Lung (tissue), 12 donors: Measurements from ENCODE around the gene AREG. TPM values are rescaled to one million over a fixed set of nuclear protein-coding genes. Genes with fewer than 3 reads are reported as not detected.

Experiments used
- ATAC-seq: fragments of 200-7000 bp; cut with Tn5 transposase; one replicate; pipeline ENCODE4 v1.9.1; 2020; ENCODE audit warnings: moderate number of reproducible peaks; ENCODE audit not compliant: insufficient read depth, low FRiP score
- DNase-seq, 3 donors: peaks; one replicate each; pipeline ENCODE4 v3.0.0-alpha.2; 2013 to 2017
- H3K27ac ChIP-seq, 2 donors: one replicate each; pipeline ENCODE4 v1.5.1; 2013; ENCODE audit warnings: mild to moderate bottlenecking in 2 of 2, moderate library complexity in 2 of 2, control low read depth in 1 of 2, inconsistent platforms in 1 of 2, low read depth in 1 of 2, low read length in 1 of 2
- H3K27me3 ChIP-seq, 3 donors: one replicate each; pipeline ENCODE4 v1.5.1; 2013; ENCODE audit warnings: low read length in 2 of 3; ENCODE audit not compliant: control insufficient read depth in 3 of 3, insufficient read depth in 3 of 3
- H3K36me3 ChIP-seq, 4 donors: one replicate each; pipeline ENCODE4 v1.5.1; 2013; ENCODE audit warnings: low read length in 4 of 4, mild to moderate bottlenecking in 1 of 4, moderate library complexity in 1 of 4; ENCODE audit not compliant: control insufficient read depth in 4 of 4, insufficient read depth in 4 of 4
- H3K4me1 ChIP-seq, 5 donors: one replicate each; pipeline ENCODE4 v1.5.1; 2013; ENCODE audit warnings: low read length in 5 of 5, mild to moderate bottlenecking in 2 of 5, moderate library complexity in 1 of 5; ENCODE audit not compliant: control insufficient read depth in 5 of 5, insufficient read depth in 5 of 5
- H3K4me3 ChIP-seq: one replicate; pipeline ENCODE4 v1.5.1; 2013; ENCODE audit warnings: mild to moderate bottlenecking, control low read depth, moderate library complexity
- H3K9ac ChIP-seq, 2 donors: one replicate each; pipeline ENCODE4 v1.5.1; 2013; ENCODE audit warnings: low read length in 2 of 2, control low read depth in 1 of 2; ENCODE audit not compliant: insufficient read depth in 1 of 2
- H3K9me3 ChIP-seq, 4 donors: one replicate each; pipeline ENCODE4 v1.5.1; 2013; ENCODE audit warnings: low read length in 3 of 4, mild to moderate bottlenecking in 1 of 4, moderate library complexity in 1 of 4; ENCODE audit not compliant: control insufficient read depth in 4 of 4, insufficient read depth in 3 of 4
- CTCF ChIP-seq: IDR thresholded peaks from 2 replicates; pipeline ENCODE4 v1.5.1; 2012; ENCODE audit warnings: mild to moderate bottlenecking; ENCODE audit errors: control extremely low read depth, extremely low read depth
- whole genome bisulfite sequencing, 2 donors: extraction: QIAGEN DNeasy Blood & Tissue Kit; methylation state at CpG; one replicate each; pipeline ENCODE4 v1.1.7; 2013; 5-methylcytosine and 5-hydroxymethylcytosine counted together
- polyA plus RNA-seq, 2 donors: library from polyadenylated mRNA; stranded (reverse); fragments of 200-250 nt; gene quantifications; one replicate each; pipeline ENCODE4 v1.2.1, GENCODE V29; 2013
- total RNA-seq, 2 donors: library from RNA; depleted of rRNA in 1 of 2; stranded (reverse); fragments of >200 nt in 1 of 2; gene quantifications; one replicate each; pipeline ENCODE4 v1.2.1, GENCODE V29; 2014 to 2021
- donor health status: control.
- donor health status: control.
- donor health status: Bipolar disorder and iron deficiency.
- donor health status: healthy.
- donor health status: DM: yes; HTN: yes; CAD: no.

Gene AREG
- total and polyA plus RNA-seq, 4 donors = 3.3 to 44.0 (median 13.6) TPM

- Histone ChIP-seq H3K4me3 (no peak overlapping the region), H3K9me3 (no peaks in the 10 kb centered on the region), H3K27ac (no peak overlapping the region), H3K36me3 (no peaks in the 10 kb centered on the region), H3K27me3 (peaks cover 0 to 9% (median 4%) of the 10 kb centered on the region in 3 donors), H3K4me1 (peaks cover 0 to 5% (median 2%) of the 10 kb centered on the region in 5 donors), H3K9ac (no peak overlapping the region)
- WGBS, 2 donors = 94 to 99% methylated on average over 4 of the region's 4 CpGs
- TF ChIP-seq CTCF = no peak
- DNase-seq = no peak
- no peak for ATAC-seq
Observed at GRCh38 chr4:74450298-74450683, 5.4 kb downstream of the AREG start.

- Histone ChIP-seq H3K4me3 (no peak overlapping the region), H3K27ac (no peak overlapping the region), H3K27me3 (peaks cover 0 to 5% (median 3%) of the 10 kb centered on the region in 3 donors), H3K9me3 (no peaks in the 10 kb centered on the region), H3K9ac (no peak overlapping the region), H3K4me1 (peaks cover 0 to 3% (median 0%) of the 10 kb centered on the region in 5 donors), H3K36me3 (no peaks in the 10 kb centered on the region)
- DNase-seq (no peak), ATAC-seq (peak; percentile 6)
- TF ChIP-seq CTCF = no peak
- WGBS, 2 donors = 12 to 26% methylated on average over 1 of the region's 1 CpG
Observed at GRCh38 chr4:74451214-74451661, 6.3 kb downstream of the AREG start.

DNA sequence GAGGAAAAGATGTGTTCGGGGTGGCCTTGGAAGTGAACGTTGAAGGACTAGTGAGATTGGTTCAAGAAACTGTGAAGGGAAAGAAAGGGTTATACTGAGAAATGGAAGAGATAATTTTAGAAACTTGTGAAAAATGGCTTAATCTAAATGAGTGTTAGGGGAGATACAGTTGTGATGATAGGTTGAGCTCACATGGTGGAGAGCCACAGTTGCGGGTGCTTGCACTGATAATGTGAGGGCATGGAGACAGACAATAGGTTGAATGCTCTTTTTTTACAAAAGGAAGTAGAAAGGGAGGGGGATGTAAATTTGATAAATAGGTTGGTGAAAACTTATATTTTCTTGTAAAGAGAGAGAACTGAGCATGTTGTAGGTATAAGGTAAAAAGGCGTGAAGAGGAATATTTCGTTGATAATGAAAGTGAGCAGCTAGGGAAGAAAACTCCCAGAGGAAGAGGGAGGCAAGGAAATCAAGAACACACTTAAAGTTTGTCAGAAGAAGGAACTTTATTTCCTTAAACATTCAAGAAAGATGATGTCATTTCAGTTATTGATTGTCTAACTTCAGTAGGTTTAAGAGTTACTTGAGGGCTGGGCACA lies 8.2 kb downstream of the AREG start:
- Histone ChIP-seq H3K9ac (no peak overlapping the region), H3K27me3 (no peaks in the 10 kb centered on the region), H3K4me3 (no peak overlapping the region), H3K27ac (no peak overlapping the region), H3K4me1 (peaks cover 0 to 2% (median 0%) of the 10 kb centered on the region in 5 donors), H3K9me3 (no peaks in the 10 kb centered on the region), H3K36me3 (no peaks in the 10 kb centered on the region)
- DNase-seq (no peak), ATAC-seq (no peak)
- TF ChIP-seq CTCF = no peak
- WGBS, 2 donors = 88 to 96% methylated on average over 5 of the region's 5 CpGs
